GM12878 (cell line): ENCODE data around the gene MTX1. TPM values are rescaled to one million over a fixed set of nuclear protein-coding genes. Genes with fewer than 3 reads are reported as not detected.

Source experiments
- ATAC-seq: fragments of 200-7000 bp; cut with Tn5 transposase; 3 replicates; pipeline ENCODE4 v1.9.1; 2020; ENCODE audit warnings: mild to moderate bottlenecking, moderate library complexity
- BruUV-seq: library from RNA; stranded (reverse); fragments of 400-500 nt; replicated peaks from 2 replicates; lab custom pipeline; 2021; lab: Mats Ljungman, UMichigan
- CTCF ChIA-PET: fragments of 300-600 bp; sonication (Branson Sonifier 250); formaldehyde crosslinking; extraction: SDS; loops from one replicate; lab custom pipeline; 2021; ENCODE audit warnings: inconsistent platforms; lab: Yijun Ruan, JAX
- POLR2A ChIA-PET: fragments of 350-600 bp; formaldehyde crosslinking; extraction: SDS; loops from one replicate; lab custom pipeline; 2021; ENCODE audit warnings: inconsistent platforms; lab: Charles Lee
- RAD21 ChIA-PET: fragments of 300-600 bp; sonication (Branson Sonifier 250); formaldehyde crosslinking; loops from one replicate; lab custom pipeline; 2023; ENCODE audit warnings: antibody characterized with exemption; ENCODE audit not compliant: unreplicated experiment; lab: Charles Lee
- SMC1A ChIA-PET: fragments of 300-600 bp; sonication (Branson Sonifier 250); formaldehyde crosslinking; loops from one replicate; lab custom pipeline; 2023; ENCODE audit not compliant: unreplicated experiment, uncharacterized antibody; lab: Charles Lee
- DNase-seq: peaks from one replicate; pipeline ENCODE4 v3.0.0-alpha.2; 2011; ENCODE audit warnings: low read depth, low spot score
- FAIRE-seq: peaks from 3 replicates; lab custom pipeline; 2011; peaks lifted over from hg19 to GRCh38; lab: Jason Lieb, UNC
- H2AFZ ChIP-seq: 2 replicates; pipeline ENCODE4 v1.6.0; 2011; ENCODE audit warnings: low read depth, low read length, control low read depth; ENCODE audit not compliant: control insufficient read depth
- H3K27ac ChIP-seq: 2 replicates; pipeline ENCODE4 v1.5.1; 2011; ENCODE audit warnings: control low read depth; ENCODE audit not compliant: control insufficient read depth, insufficient read depth
- H3K27me3 ChIP-seq, 2 experiments: replicated peaks in 1 of 2; 2 replicates each; pipeline versions ENCODE4 v1.6.0 to v1.6.1; 2011; ENCODE audit warnings: low read length in 1 of 2; ENCODE audit not compliant: control insufficient read depth in 2 of 2, insufficient read depth in 2 of 2
- H3K36me3 ChIP-seq, 2 experiments: 2 replicates each; pipeline ENCODE4 v1.5.1; 2011; ENCODE audit warnings: low read length in 1 of 2; ENCODE audit not compliant: control insufficient read depth in 2 of 2, insufficient read depth in 2 of 2
- H3K4me1 ChIP-seq: 2 replicates; pipeline ENCODE4 v1.6.1; 2011; ENCODE audit warnings: mild to moderate bottlenecking, low read length, moderate library complexity, mixed read lengths; ENCODE audit not compliant: control insufficient read depth, insufficient read depth
- H3K4me2 ChIP-seq: 2 replicates; pipeline ENCODE4 v1.6.0; 2011; ENCODE audit warnings: control low read depth; ENCODE audit not compliant: control insufficient read depth, insufficient read depth
- H3K4me3 ChIP-seq: fragments of 200-600 bp; sonication (generic); 2 replicates; pipeline ENCODE4 v1.5.1; 2016
- H3K79me2 ChIP-seq: 2 replicates; pipeline ENCODE4 v1.6.0; 2011; ENCODE audit warnings: low read length; ENCODE audit not compliant: control insufficient read depth, insufficient read depth
- H3K9ac ChIP-seq: 2 replicates; pipeline ENCODE4 v1.8.0; 2011; ENCODE audit warnings: low read length, control low read depth, mixed read lengths; ENCODE audit not compliant: control insufficient read depth, insufficient read depth
- H3K9me3 ChIP-seq: replicated peaks from 3 replicates; pipeline ENCODE4 v1.5.1; 2011; ENCODE audit warnings: mild to moderate bottlenecking, low read length; ENCODE audit not compliant: control insufficient read depth, insufficient read depth
- H4K20me1 ChIP-seq: 2 replicates; pipeline ENCODE4 v1.6.0; 2011; ENCODE audit not compliant: control insufficient read depth, insufficient read depth
- ASH2L ChIP-seq: fragments of 300-600, 200-600 bp; sonication (generic); IDR thresholded peaks from 2 replicates; pipeline ENCODE4 v1.6.1; 2017; ENCODE audit warnings: low read depth, mild to moderate bottlenecking, borderline replicate concordance
- CHD2 ChIP-seq: IDR thresholded peaks from 2 replicates; pipeline ENCODE4 v1.6.1; 2011; ENCODE audit warnings: low read depth, low read length, improper control_type of control experiment, borderline replicate concordance
- KLF5 ChIP-seq: fragments of 450-650 bp; IDR thresholded peaks from 2 replicates; pipeline ENCODE4 v1.6.1; 2014; ENCODE audit warnings: mild to moderate bottlenecking; ENCODE audit not compliant: partially characterized antibody
- NFYB ChIP-seq: IDR thresholded peaks from 2 replicates; pipeline ENCODE4 v1.6.1; 2011; ENCODE audit warnings: low read depth, mild to moderate bottlenecking, low read length, improper control_type of control experiment, moderate library complexity; ENCODE audit not compliant: insufficient read depth
- PML ChIP-seq: IDR thresholded peaks from 2 replicates; pipeline ENCODE4 v1.6.1; 2012; ENCODE audit warnings: low read length, inconsistent platforms
- RAD21 ChIP-seq: IDR thresholded peaks from 2 replicates; pipeline ENCODE4 v1.6.1; 2011; ENCODE audit warnings: mild to moderate bottlenecking, low read depth, low read length, moderate library complexity; ENCODE audit not compliant: insufficient read depth
- RAD51 ChIP-seq: fragments of 450-650 bp; IDR thresholded peaks from 2 replicates; pipeline ENCODE4 v1.6.1; 2016; ENCODE audit warnings: moderate library complexity, mild to moderate bottlenecking, inconsistent platforms
- RUNX3 ChIP-seq: IDR thresholded peaks from 2 replicates; pipeline ENCODE4 v1.6.1; 2012; ENCODE audit warnings: low read length, inconsistent platforms
- SMC3 ChIP-seq: IDR thresholded peaks from 2 replicates; pipeline ENCODE4 v1.6.1; 2011; ENCODE audit warnings: low read length, improper control_type of control experiment, borderline replicate concordance
- TCF12 ChIP-seq: IDR thresholded peaks from 2 replicates; pipeline ENCODE4 v1.6.1; 2011; ENCODE audit warnings: low read depth, mild to moderate bottlenecking, low read length
- YY1 ChIP-seq: IDR thresholded peaks from 2 replicates; pipeline ENCODE4 v1.6.1; 2011; ENCODE audit warnings: low read depth, mild to moderate bottlenecking, low read length
- ZNF217 ChIP-seq: fragments of 450-650 bp; IDR thresholded peaks from 2 replicates; pipeline ENCODE4 v1.6.1; 2017; ENCODE audit warnings: antibody characterized with exemption, mild to moderate bottlenecking
- ZNF622 ChIP-seq: fragments of 450-650 bp; IDR thresholded peaks from 2 replicates; pipeline ENCODE4 v1.6.1; 2017; ENCODE audit warnings: mild to moderate bottlenecking, inconsistent platforms
- WGBS: methylation state at CpG from one replicate; pipeline ENCODE4 v1.1.6; 2016; ENCODE audit warnings: low lambda C conversion rate; ENCODE audit not compliant: insufficient replicate concordance, insufficient coverage; ENCODE audit errors: missing lambda C conversion rate; 5-methylcytosine and 5-hydroxymethylcytosine counted together
- in situ Hi-C: fragments of 300-500 bp; cut with MboI; formaldehyde crosslinking; loops from 9 replicates; pipeline ENCODE4 v1.14.3; 2018; ENCODE audit warnings: mixed read lengths
- intact Hi-C: fragments of 100-400 bp; cut with micrococcal nuclease; formaldehyde crosslinking; loops from one replicate; pipeline ENCODE4 v1.14.2; 2022; ENCODE audit not compliant: unreplicated experiment
- polyA plus RNA-seq, 11 experiments: library from polyadenylated mRNA; depleted of rRNA in 4 of 11; unstranded in 6 of 11; stranded (reverse) in 5 of 11; fragments of >200 nt; fragmentation: Nextera tagmentation in 4 of 11; fragmentation: Illumina TruSeq in 1 of 11; extraction: Ambion mirVana in 4 of 11; extraction: Trizol in 1 of 11; gene quantifications; 1 replicate in 1 of 11; 2 replicates in 10 of 11; pipeline versions ENCODE4 v1.2.1 to v1.2.3, GENCODE V29; 2011 to 2016; ENCODE audit warnings: inconsistent platforms in 2 of 11, missing spikeins in 2 of 11, low read depth in 1 of 11
- total RNA-seq, 4 experiments: library from RNA; depleted of rRNA in 3 of 4; stranded (reverse); fragments of >200 nt in 3 of 4; fragmentation: Illumina TruSeq in 1 of 4; extraction: Trizol in 1 of 4; gene quantifications; 2 replicates each; pipeline versions ENCODE4 v1.2.1 to v1.2.3, GENCODE V29; 2013 to 2021
- TF ChIP-seq, protein P1 (sequence below): IDR thresholded peaks from 2 replicates; pipeline ENCODE4 v1.6.1; 2012; ENCODE audit warnings: low read depth, low read length, improper control_type of control experiment
- TF ChIP-seq, protein P2 (sequence below): fragments of 450-650 bp; IDR thresholded peaks from 2 replicates; pipeline ENCODE4 v1.6.1; 2017; ENCODE audit warnings: mild to moderate bottlenecking, moderate library complexity
- TF ChIP-seq, protein P3 (sequence below): IDR thresholded peaks from 2 replicates; pipeline ENCODE4 v1.6.1; 2012; ENCODE audit warnings: low read depth, low read length, improper control_type of control experiment

Gene MTX1
- total and polyA plus RNA-seq, 10 of the 15 experiments (the other 5 are each of a cell fraction or from before 2014, with no cell fraction given): 15.8 to 92.0 (median 49.1) TPM

DNA sequence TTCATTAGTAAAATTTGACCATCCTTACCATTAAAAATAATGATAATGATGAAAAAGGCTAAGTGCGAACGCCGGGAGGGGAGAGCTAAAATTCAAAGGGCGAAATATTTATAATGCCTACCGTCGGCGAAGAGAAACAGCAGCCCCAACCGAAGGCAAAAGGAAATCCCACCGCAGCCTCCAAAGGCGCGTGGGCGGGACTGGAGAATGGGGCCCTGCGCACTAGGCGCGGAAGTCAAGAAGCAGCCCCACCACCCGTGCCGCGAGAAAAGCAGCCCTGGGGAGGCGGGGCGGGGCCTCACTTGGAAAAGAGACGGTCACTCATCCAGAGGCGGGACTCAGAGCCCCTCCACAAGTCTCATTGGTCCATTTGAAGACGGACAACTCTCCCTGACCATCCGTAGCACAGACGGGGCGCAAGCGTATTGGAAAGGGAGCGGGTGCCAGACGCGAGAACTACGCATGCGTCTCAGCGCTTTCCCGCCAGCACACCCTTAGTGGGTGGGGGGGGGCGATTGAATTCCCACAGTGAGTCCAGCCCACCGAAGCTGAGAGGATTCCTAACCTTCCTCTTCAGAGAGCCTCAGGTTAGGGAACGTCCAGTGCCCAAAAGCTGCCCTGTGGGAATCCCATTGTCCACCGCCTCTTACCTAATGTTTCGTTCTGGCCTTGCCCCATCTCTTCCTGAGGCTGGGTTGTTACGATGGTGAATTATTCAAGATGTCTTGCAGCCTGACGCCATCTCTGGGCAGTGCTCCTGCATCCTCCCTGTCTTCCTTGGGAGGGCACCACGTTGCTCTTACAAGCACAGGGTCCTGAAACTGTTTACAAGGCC is 19.0 kb downstream of the MTX1 start:
- under 1% methylated on average over 42 of the region's 42 CpGs for WGBS
- TF ChIP-seq RAD51: peak; percentile 48; the same call in 1 of the 2 replicates
- TF ChIP-seq ZNF622: no peak
- TF ChIP-seq PML: peak; percentile 86; the same call in 1 of the 2 replicates
- peak; percentile 17 for TF ChIP-seq KLF5
- peak; percentile 92 for TF ChIP-seq CHD2
- TF ChIP-seq ZNF217: peak; percentile 33; the same call in 1 of the 2 replicates
- TF ChIP-seq, protein P1, sequence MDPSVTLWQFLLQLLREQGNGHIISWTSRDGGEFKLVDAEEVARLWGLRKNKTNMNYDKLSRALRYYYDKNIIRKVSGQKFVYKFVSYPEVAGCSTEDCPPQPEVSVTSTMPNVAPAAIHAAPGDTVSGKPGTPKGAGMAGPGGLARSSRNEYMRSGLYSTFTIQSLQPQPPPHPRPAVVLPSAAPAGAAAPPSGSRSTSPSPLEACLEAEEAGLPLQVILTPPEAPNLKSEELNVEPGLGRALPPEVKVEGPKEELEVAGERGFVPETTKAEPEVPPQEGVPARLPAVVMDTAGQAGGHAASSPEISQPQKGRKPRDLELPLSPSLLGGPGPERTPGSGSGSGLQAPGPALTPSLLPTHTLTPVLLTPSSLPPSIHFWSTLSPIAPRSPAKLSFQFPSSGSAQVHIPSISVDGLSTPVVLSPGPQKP: 0 out of 2 replicates have a peak, but pooled peaks have one; percentile 46
- TF ChIP-seq NFYB: peak; percentile 97
- TF ChIP-seq, protein P2, sequence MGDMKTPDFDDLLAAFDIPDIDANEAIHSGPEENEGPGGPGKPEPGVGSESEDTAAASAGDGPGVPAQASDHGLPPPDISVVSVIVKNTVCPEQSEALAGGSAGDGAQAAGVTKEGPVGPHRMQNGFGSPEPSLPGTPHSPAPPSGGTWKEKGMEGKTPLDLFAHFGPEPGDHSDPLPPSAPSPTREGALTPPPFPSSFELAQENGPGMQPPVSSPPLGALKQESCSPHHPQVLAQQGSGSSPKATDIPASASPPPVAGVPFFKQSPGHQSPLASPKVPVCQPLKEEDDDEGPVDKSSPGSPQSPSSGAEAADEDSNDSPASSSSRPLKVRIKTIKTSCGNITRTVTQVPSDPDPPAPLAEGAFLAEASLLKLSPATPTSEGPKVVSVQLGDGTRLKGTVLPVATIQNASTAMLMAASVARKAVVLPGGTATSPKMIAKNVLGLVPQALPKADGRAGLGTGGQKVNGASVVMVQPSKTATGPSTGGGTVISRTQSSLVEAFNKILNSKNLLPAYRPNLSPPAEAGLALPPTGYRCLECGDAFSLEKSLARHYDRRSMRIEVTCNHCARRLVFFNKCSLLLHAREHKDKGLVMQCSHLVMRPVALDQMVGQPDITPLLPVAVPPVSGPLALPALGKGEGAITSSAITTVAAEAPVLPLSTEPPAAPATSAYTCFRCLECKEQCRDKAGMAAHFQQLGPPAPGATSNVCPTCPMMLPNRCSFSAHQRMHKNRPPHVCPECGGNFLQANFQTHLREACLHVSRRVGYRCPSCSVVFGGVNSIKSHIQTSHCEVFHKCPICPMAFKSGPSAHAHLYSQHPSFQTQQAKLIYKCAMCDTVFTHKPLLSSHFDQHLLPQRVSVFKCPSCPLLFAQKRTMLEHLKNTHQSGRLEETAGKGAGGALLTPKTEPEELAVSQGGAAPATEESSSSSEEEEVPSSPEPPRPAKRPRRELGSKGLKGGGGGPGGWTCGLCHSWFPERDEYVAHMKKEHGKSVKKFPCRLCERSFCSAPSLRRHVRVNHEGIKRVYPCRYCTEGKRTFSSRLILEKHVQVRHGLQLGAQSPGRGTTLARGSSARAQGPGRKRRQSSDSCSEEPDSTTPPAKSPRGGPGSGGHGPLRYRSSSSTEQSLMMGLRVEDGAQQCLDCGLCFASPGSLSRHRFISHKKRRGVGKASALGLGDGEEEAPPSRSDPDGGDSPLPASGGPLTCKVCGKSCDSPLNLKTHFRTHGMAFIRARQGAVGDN: peak; percentile 18; the same call in 1 of the 2 replicates
- TF ChIP-seq ASH2L: no peak
- TF ChIP-seq, protein P3, sequence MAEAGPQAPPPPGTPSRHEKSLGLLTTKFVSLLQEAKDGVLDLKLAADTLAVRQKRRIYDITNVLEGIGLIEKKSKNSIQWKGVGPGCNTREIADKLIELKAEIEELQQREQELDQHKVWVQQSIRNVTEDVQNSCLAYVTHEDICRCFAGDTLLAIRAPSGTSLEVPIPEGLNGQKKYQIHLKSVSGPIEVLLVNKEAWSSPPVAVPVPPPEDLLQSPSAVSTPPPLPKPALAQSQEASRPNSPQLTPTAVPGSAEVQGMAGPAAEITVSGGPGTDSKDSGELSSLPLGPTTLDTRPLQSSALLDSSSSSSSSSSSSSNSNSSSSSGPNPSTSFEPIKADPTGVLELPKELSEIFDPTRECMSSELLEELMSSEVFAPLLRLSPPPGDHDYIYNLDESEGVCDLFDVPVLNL: peak; percentile 82
- TF ChIP-seq RUNX3: peak; percentile 68
- 0 out of 2 replicates have a peak, but pooled peaks have one; percentile 7 for TF ChIP-seq SMC3
- peak; percentile 78 for TF ChIP-seq YY1
- no peak for TF ChIP-seq RAD21
- peak; percentile 66; the same call in 1 of the 2 replicates for TF ChIP-seq TCF12

More for the DNA sequence above, 19.0 kb downstream of the MTX1 start:
- Histone ChIP-seq H2AFZ (peak overlapping the region; percentile 92), H3K27me3 (no peaks in the 10 kb centered on the region), H3K4me2 (peak overlapping the region; percentile 88), H3K27ac (peak overlapping the region; percentile 96), H3K9ac (peak overlapping the region; percentile 94), H3K36me3 (no peaks in the 10 kb centered on the region; a peak in 1 of 4 replicates), H3K79me2 (peaks cover 22% of the 10 kb centered on the region), H3K4me1 (peaks cover 36% of the 10 kb centered on the region), H4K20me1 (no peaks in the 10 kb centered on the region), H3K4me3 (peak overlapping the region; percentile 67), H3K9me3 (no peaks in the 10 kb centered on the region)
- TSS peak; percentile 99 for BruUV-seq
- FAIRE-seq (peak; percentile 99), DNase-seq (peak; percentile 96), ATAC-seq (peak; percentile 95)
- ChIA-PET CTCF (interaction anchor here (1.0 to 7.0 kb wide), 15 partner anchors 13 to 276 kb away, joined by 3 to 154 read pairs (median 9); partner anchors contain the start of genes KRTCAP2, MTX1, SCAMP3 and THBS3), POLR2A (interaction anchor here (0.6 to 6.9 kb wide), 10 partner anchors 14 to 81 kb away, joined by 3 to 84 read pairs (median 5); partner anchors contain the start of genes FDPS, KRTCAP2, MTX1 and THBS3), SMC1A (interaction anchor here (0.8 to 6.7 kb wide), 7 partner anchors 9 to 55 kb away, joined by 3 to 89 read pairs (median 5); partner anchors contain the start of genes KRTCAP2, MTX1 and THBS3), RAD21 (interaction anchor here (1.0 to 6.5 kb wide), 9 partner anchors 13 to 136 kb away, joined by 3 to 85 read pairs (median 4); partner anchors contain the start of genes KRTCAP2, MTX1 and THBS3)
- in situ Hi-C loops (no loop called here), intact Hi-C loops (no loop called here)
